Measurements from ENCODE around the gene FIS1. TPM values are rescaled to one million over a fixed set of nuclear protein-coding genes. Genes with fewer than 3 reads are reported as not detected.
"Not testable (repeated sequence)": the region's sequence is repeated elsewhere in the genome, so short reads cannot be mapped to it uniquely, and the experiment has no call there.

Gene FIS1
- total and polyA plus RNA-seq, 2 donors (not counting 1 experiment from before 2014, with no cell fraction given), result 95.5 to 245 TPM

- H3K4me3 ChIP-seq (ENCODE audit: control extremely low read depth in 1 of 5, extremely low read depth in 1 of 5, insufficient read depth in 1 of 5, low read depth in 2 of 5, low read length in 4 of 5); H3K9ac ChIP-seq (ENCODE audit: low read length): not testable (repeated sequence)
These were observed 45.4 kb downstream of the FIS1 start for GRCh38 chr7:101199522-101199921.

GRCh38 chr7:101198476-101198875 is 46.4 kb downstream of the FIS1 start:
- Histone ChIP-seq H3K9me3 (ENCODE audit: control extremely low read depth in 1 of 3, control insufficient read depth in 2 of 3, insufficient read depth in 1 of 3, low read length in 2 of 3) (peaks cover 0 to 19% (median 0%) of the 10 kb centered on the region in 3 donors), H3K79me2 (ENCODE audit: control insufficient read depth, insufficient read depth, low read length) (no peaks in the 10 kb centered on the region), H3K4me1 (ENCODE audit: control insufficient read depth in 2 of 2, insufficient read depth in 2 of 2, low read length in 2 of 2) (peaks cover 14 to 23% of the 10 kb centered on the region in 2 donors), H3K27ac (ENCODE audit: low read length in 2 of 2) (no peak overlapping the region), H3K4me2 (replicated peaks; ENCODE audit: low read depth, low read length, poor library complexity, severe bottlenecking) (no peak overlapping the region), H2AFZ (ENCODE audit: insufficient read depth, low read depth, low read length, poor library complexity, severe bottlenecking) (no peak overlapping the region), H3K4me3 (ENCODE audit: control extremely low read depth in 1 of 5, extremely low read depth in 1 of 5, insufficient read depth in 1 of 5, low read depth in 2 of 5, low read length in 4 of 5) (no peak overlapping the region), H3K36me3 (replicated peaks in 1 of 2; ENCODE audit: control extremely low read depth in 1 of 2, control insufficient read depth in 1 of 2, extremely low read depth in 1 of 2, insufficient read depth in 2 of 2, low read length in 1 of 2) (no peaks in the 10 kb centered on the region), H3K9ac (ENCODE audit: low read length) (no peak overlapping the region), H3K27me3 (replicated peaks in 1 of 4; ENCODE audit: control extremely low read depth in 1 of 4, control insufficient read depth in 3 of 4, insufficient read depth in 4 of 4, low read length in 3 of 4) (peaks cover 0 to 42% (median 18%) of the 10 kb centered on the region in 4 experiments), H4K20me1 (ENCODE audit: control insufficient read depth, insufficient read depth, low read length, poor library complexity, severe bottlenecking) (no peaks in the 10 kb centered on the region)
- DNase-seq (no peak), ATAC-seq (ENCODE audit: low read depth) (no peak)
- ChIA-PET CTCF (interaction anchor here (0.8 to 1.0 kb wide), 2 partner anchors 51 to 58 kb away, joined by 3 read pairs; no protein-coding TSS in a partner anchor), POLR2A (no interaction called here)
- Mint-ChIP-seq H3K27me3 (peaks cover 20% of the 10 kb centered on the region), H3K4me1 (peaks cover 15% of the 10 kb centered on the region), H3K4me3 (no peak overlapping the region), H3K27ac (no peak overlapping the region), H3K9me3 (ENCODE audit: insufficient read depth) (no peaks in the 10 kb centered on the region)
- intact Hi-C loops (cut with micrococcal nuclease), result no loop called here
- no peak for TF ChIP-seq CTCF (IDR thresholded peaks at IDR 0.05)
- TF ChIP-seq EZH2 (IDR thresholded peaks at IDR 0.05; ENCODE audit: borderline replicate concordance, insufficient read depth, low read depth, low read length, poor library complexity, severe bottlenecking), result no peak
- WGBS (ENCODE audit: insufficient coverage), result 75% methylated on average over 14 of the region's 14 CpGs

More at GRCh38 chr7:101199522-101199921, 45.4 kb downstream of the FIS1 start:
- DNase-seq; H3K79me2 ChIP-seq (ENCODE audit: control insufficient read depth, insufficient read depth, low read length); H2AFZ ChIP-seq (ENCODE audit: insufficient read depth, low read depth, low read length, poor library complexity, severe bottlenecking); intact Hi-C loops (cut with micrococcal nuclease); H3K36me3 ChIP-seq (replicated peaks in 1 of 2; ENCODE audit: control extremely low read depth in 1 of 2, control insufficient read depth in 1 of 2, extremely low read depth in 1 of 2, insufficient read depth in 2 of 2, low read length in 1 of 2); H3K4me3 Mint-ChIP-seq; H4K20me1 ChIP-seq (ENCODE audit: control insufficient read depth, insufficient read depth, low read length, poor library complexity, severe bottlenecking); H3K27ac ChIP-seq (ENCODE audit: low read length in 2 of 2); POLR2A ChIA-PET; H3K27ac Mint-ChIP-seq; H3K4me2 ChIP-seq (replicated peaks; ENCODE audit: low read depth, low read length, poor library complexity, severe bottlenecking); ATAC-seq (ENCODE audit: low read depth); H3K9me3 Mint-ChIP-seq (ENCODE audit: insufficient read depth): not testable (repeated sequence)
- peaks cover 0 to 42% (median 18%) of the 10 kb centered on the region in 4 experiments for H3K27me3 ChIP-seq (replicated peaks in 1 of 4; ENCODE audit: control extremely low read depth in 1 of 4, control insufficient read depth in 3 of 4, insufficient read depth in 4 of 4, low read length in 3 of 4)
- peaks cover 24% of the 10 kb centered on the region for H3K27me3 Mint-ChIP-seq
- H3K4me1 Mint-ChIP-seq, result peaks cover 23% of the 10 kb centered on the region
- 96% methylated on average over 8 of the region's 10 CpGs for WGBS (ENCODE audit: insufficient coverage)
- peaks cover 18 to 27% of the 10 kb centered on the region in 2 donors for H3K4me1 ChIP-seq (ENCODE audit: control insufficient read depth in 2 of 2, insufficient read depth in 2 of 2, low read length in 2 of 2)
- H3K9me3 ChIP-seq (ENCODE audit: control extremely low read depth in 1 of 3, control insufficient read depth in 2 of 3, insufficient read depth in 1 of 3, low read length in 2 of 3), result peaks cover 0 to 19% (median 0%) of the 10 kb centered on the region in 3 donors
- CTCF ChIA-PET, result interaction anchor here (0.6 to 1.5 kb wide), 2 partner anchors 11 to 17 kb away, joined by 3 read pairs; no protein-coding TSS in a partner anchor
